Thyroid gland (tissue), 4 donors: ENCODE data around the gene AQP7.
"Not testable (repeated sequence)": the region's sequence is repeated elsewhere in the genome, so short reads cannot be mapped to it uniquely, and the experiment has no call there.

Source experiments
- POLR2A ChIP-seq, 2 donors: fragments of 450-650 bp; IDR thresholded peaks; one replicate each; pipeline ENCODE4 v1.6.1; 2017; ENCODE audit warnings: antibody characterized with exemption in 2 of 2, mild to moderate bottlenecking in 2 of 2, moderate library complexity in 1 of 2
- TF ChIP-seq, protein P1 (sequence below), 6 experiments: fragments of 200-600 bp in 3 of 6; fragments of 450-650 bp in 3 of 6; sonication (generic) in 3 of 6; IDR thresholded peaks; one replicate each; pipeline ENCODE4 v1.5.1; 2016 to 2019; ENCODE audit warnings: antibody characterized with exemption in 6 of 6, mild to moderate bottlenecking in 2 of 6, inconsistent platforms in 1 of 6, moderate library complexity in 1 of 6

DNA sequence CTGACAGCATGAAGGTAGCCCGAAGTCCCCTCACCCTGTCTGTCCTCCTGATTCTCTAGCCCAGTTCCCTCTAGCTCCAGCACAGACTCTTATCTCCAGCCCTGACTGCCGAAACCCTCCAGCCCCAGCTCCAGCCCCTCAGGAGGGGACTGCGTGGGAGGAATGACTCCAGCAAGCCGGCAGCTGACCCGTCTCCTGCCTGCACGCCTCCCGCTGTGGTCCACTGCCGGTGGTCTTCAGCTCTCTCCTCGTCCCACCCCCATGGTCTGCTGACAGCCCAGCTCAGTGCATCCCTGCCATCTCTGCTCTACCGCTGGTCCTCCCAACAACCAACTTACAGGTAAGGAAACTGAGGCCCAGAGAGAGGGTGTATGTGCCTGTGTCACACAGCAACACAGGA, 559 bp downstream of the AQP7 start:
- TF ChIP-seq, protein P1, sequence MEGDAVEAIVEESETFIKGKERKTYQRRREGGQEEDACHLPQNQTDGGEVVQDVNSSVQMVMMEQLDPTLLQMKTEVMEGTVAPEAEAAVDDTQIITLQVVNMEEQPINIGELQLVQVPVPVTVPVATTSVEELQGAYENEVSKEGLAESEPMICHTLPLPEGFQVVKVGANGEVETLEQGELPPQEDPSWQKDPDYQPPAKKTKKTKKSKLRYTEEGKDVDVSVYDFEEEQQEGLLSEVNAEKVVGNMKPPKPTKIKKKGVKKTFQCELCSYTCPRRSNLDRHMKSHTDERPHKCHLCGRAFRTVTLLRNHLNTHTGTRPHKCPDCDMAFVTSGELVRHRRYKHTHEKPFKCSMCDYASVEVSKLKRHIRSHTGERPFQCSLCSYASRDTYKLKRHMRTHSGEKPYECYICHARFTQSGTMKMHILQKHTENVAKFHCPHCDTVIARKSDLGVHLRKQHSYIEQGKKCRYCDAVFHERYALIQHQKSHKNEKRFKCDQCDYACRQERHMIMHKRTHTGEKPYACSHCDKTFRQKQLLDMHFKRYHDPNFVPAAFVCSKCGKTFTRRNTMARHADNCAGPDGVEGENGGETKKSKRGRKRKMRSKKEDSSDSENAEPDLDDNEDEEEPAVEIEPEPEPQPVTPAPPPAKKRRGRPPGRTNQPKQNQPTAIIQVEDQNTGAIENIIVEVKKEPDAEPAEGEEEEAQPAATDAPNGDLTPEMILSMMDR (IDR thresholded peaks at IDR 0.05), result not testable (repeated sequence)
- TF ChIP-seq POLR2A (IDR thresholded peaks at IDR 0.05), result not testable (repeated sequence)
